Measurements from ENCODE around the gene MSH3.
"Not testable (repeated sequence)": the region's sequence is repeated elsewhere in the genome, so short reads cannot be mapped to it uniquely, and the experiment has no call there.

The MSH3 gene

GRCh38 chr5:80798633-80799032, 144.2 kb downstream of the MSH3 start:
- Histone ChIP-seq H3K36me3 (ENCODE audit: insufficient read depth, low read length) (peaks cover 24% of the 10 kb centered on the region), H3K9me3 (ENCODE audit: low read length) (peaks cover 2% of the 10 kb centered on the region), H3K27me3 (ENCODE audit: insufficient read depth, low read length) (no peaks in the 10 kb centered on the region)

DNA sequence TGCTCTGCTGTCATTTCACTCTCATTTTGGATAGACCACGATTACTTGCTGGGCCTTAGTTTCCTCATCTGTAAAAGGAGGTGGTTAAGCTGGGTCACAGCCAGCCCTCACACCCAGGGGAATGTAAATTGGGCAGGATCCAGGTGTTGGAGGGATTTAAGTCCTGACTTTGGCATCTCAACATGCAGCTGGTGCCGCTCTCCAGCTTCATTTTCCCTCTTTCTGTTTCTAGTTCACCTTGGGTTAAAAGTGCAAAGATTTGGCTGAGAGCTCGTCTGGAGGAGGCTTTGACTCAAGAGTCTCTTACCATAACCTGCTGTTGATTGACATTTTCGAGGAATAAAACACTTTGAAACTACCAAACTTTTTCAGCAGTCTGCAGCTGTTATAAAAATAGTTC, 144.6 kb downstream of the MSH3 start:
- H3K4me1 ChIP-seq (ENCODE audit: insufficient read depth, low read length): no peaks in the 10 kb centered on the region
- H3K27me3 ChIP-seq (ENCODE audit: insufficient read depth, low read length): no peaks in the 10 kb centered on the region
- H3K9me3 ChIP-seq (ENCODE audit: low read length): peaks cover 2% of the 10 kb centered on the region
- peaks cover 20% of the 10 kb centered on the region for H3K36me3 ChIP-seq (ENCODE audit: insufficient read depth, low read length)
- no peak overlapping the region for H3K4me3 ChIP-seq (ENCODE audit: low read length)
- H2AFZ ChIP-seq (ENCODE audit: low read depth, low read length): no peak overlapping the region

More at GRCh38 chr5:80798633-80799032, 144.2 kb downstream of the MSH3 start:
- H3K4me3 ChIP-seq (ENCODE audit: low read length): no peak overlapping the region
- no peaks in the 10 kb centered on the region for H3K4me1 ChIP-seq (ENCODE audit: insufficient read depth, low read length)
- H2AFZ ChIP-seq (ENCODE audit: low read depth, low read length): no peak overlapping the region

DNA sequence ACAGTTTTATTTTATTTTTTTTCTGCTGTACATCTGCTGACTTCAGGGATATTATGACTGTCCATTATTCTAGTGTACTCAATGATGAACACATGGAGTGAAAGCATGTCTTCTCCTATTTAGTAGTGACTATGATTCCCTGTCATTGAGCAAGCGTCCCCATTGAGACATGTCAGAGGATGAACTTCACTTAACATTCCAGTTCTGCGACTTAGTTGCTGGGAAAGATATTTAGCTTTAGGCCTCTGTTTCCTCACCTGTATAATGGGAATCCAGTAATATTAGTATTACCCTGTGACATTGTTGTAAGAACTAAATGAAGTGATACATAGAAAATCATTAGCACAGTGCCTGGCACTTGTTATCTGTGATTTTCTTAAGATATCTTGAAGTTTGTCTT, 145.1 kb downstream of the MSH3 start:
- Histone ChIP-seq H3K4me3 (ENCODE audit: low read length) (no peak overlapping the region), H2AFZ (ENCODE audit: low read depth, low read length) (no peak overlapping the region)

GRCh38 chr5:80804332-80804731, 149.9 kb downstream of the MSH3 start:
- no peak overlapping the region for H3K4me3 ChIP-seq (ENCODE audit: low read length)
- H3K36me3 ChIP-seq (ENCODE audit: insufficient read depth, low read length): no peaks in the 10 kb centered on the region
- H2AFZ ChIP-seq (ENCODE audit: low read depth, low read length): no peak overlapping the region
- peaks cover 1% of the 10 kb centered on the region for H3K9me3 ChIP-seq (ENCODE audit: low read length)
- no peaks in the 10 kb centered on the region for H3K4me1 ChIP-seq (ENCODE audit: insufficient read depth, low read length)
- no peaks in the 10 kb centered on the region for H3K27me3 ChIP-seq (ENCODE audit: insufficient read depth, low read length)

More for the DNA sequence above, 145.1 kb downstream of the MSH3 start:
- no peaks in the 10 kb centered on the region for H3K27me3 ChIP-seq (ENCODE audit: insufficient read depth, low read length)
- peaks cover 18% of the 10 kb centered on the region for H3K36me3 ChIP-seq (ENCODE audit: insufficient read depth, low read length)
- peaks cover 3% of the 10 kb centered on the region for H3K9me3 ChIP-seq (ENCODE audit: low read length)
- no peaks in the 10 kb centered on the region for H3K4me1 ChIP-seq (ENCODE audit: insufficient read depth, low read length)

DNA sequence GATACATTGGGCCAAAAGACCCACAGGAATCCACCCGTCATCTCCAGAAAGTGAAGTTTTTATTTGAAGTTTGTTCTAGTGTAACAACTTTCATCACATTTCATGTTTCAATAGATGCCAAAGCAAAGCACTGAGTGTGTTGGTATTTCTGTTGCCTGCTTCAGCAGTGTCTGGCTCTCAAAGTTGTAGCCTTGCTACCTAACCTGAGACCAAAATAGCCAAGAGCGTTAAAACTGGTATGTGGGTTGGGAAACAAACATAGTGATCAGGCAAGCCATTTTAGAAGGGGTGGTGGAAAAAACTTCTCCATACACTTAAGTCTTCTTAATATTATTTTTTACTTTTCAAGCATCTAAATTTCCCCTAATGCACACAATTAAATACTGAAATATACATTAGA, 150.6 kb downstream of the MSH3 start:
- Histone ChIP-seq H3K36me3 (ENCODE audit: insufficient read depth, low read length) (no peaks in the 10 kb centered on the region), H3K9me3 (ENCODE audit: low read length) (peaks cover 1% of the 10 kb centered on the region), H3K4me1 (ENCODE audit: insufficient read depth, low read length) (no peaks in the 10 kb centered on the region), H2AFZ (ENCODE audit: low read depth, low read length) (no peak overlapping the region), H3K4me3 (ENCODE audit: low read length) (no peak overlapping the region), H3K27me3 (ENCODE audit: insufficient read depth, low read length) (no peaks in the 10 kb centered on the region)

GRCh38 chr5:80806929-80807328, 152.5 kb downstream of the MSH3 start:
- H3K9me3 ChIP-seq (ENCODE audit: low read length): peaks cover 1% of the 10 kb centered on the region
- H2AFZ ChIP-seq (ENCODE audit: low read depth, low read length): no peak overlapping the region

DNA sequence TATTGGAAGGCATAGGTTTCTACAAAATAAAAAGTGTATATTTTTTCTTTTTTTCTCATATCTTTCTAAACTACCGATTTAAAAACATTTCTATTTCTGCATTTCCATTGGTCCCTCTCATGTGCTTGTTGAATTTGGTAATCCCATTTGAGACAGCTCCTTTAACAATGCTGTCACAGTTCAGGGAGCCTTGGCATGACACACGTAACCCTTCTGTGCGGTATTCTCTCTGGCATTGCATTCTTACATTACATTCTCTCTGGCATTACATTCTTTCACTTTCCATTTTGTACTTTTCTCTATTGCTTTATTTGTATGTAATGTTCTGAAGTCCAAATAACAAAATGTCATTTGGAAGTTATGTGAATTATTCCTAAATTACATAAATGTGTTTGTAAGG, 155.0 kb downstream of the MSH3 start:
- H3K4me1 ChIP-seq (ENCODE audit: insufficient read depth, low read length): no peaks in the 10 kb centered on the region
- peaks cover 12% of the 10 kb centered on the region for H3K36me3 ChIP-seq (ENCODE audit: insufficient read depth, low read length)
- no peak overlapping the region for H3K4me3 ChIP-seq (ENCODE audit: low read length)
- no peaks in the 10 kb centered on the region for H3K27me3 ChIP-seq (ENCODE audit: insufficient read depth, low read length)
- H2AFZ ChIP-seq (ENCODE audit: low read depth, low read length): no peak overlapping the region
- peaks cover 1% of the 10 kb centered on the region for H3K9me3 ChIP-seq (ENCODE audit: low read length)

More at GRCh38 chr5:80806929-80807328, 152.5 kb downstream of the MSH3 start:
- Histone ChIP-seq H3K27me3 (ENCODE audit: insufficient read depth, low read length) (no peaks in the 10 kb centered on the region), H3K4me1 (ENCODE audit: insufficient read depth, low read length) (no peaks in the 10 kb centered on the region), H3K36me3 (ENCODE audit: insufficient read depth, low read length) (no peaks in the 10 kb centered on the region), H3K4me3 (ENCODE audit: low read length) (no peak overlapping the region)

- H3K4me3 ChIP-seq (ENCODE audit: low read length): no peak overlapping the region
These were observed 156.0 kb downstream of the MSH3 start for GRCh38 chr5:80810425-80810824.

DNA sequence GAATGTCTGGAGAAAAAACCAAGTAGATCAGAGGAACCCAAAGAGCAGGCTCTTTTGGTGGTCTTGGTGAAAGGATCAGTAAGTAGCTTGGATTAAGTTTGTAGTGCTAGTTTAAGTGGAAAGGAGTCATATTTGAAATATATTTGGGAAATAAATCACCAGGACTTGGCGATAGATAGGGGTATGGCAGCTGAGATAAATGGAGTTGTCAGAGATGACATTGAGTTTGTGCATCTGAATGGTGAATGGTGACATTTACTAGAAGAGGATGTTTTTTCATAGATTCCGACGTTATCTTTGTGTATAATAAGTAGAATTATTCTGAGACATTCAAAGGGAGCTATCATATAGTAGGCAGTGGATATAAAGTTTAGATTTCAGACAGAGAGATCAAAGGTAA, 162.1 kb downstream of the MSH3 start:
- H2AFZ ChIP-seq (ENCODE audit: low read depth, low read length): no peak overlapping the region
- no peaks in the 10 kb centered on the region for H3K27me3 ChIP-seq (ENCODE audit: insufficient read depth, low read length)
- H3K4me3 ChIP-seq (ENCODE audit: low read length): no peak overlapping the region
- H3K9me3 ChIP-seq (ENCODE audit: low read length): no peaks in the 10 kb centered on the region
- H3K4me1 ChIP-seq (ENCODE audit: insufficient read depth, low read length): no peaks in the 10 kb centered on the region
- peaks cover 17% of the 10 kb centered on the region for H3K36me3 ChIP-seq (ENCODE audit: insufficient read depth, low read length)

More at GRCh38 chr5:80810425-80810824, 156.0 kb downstream of the MSH3 start:
- H3K27me3 ChIP-seq (ENCODE audit: insufficient read depth, low read length): no peaks in the 10 kb centered on the region
- H2AFZ ChIP-seq (ENCODE audit: low read depth, low read length): no peak overlapping the region
- H3K9me3 ChIP-seq (ENCODE audit: low read length): no peaks in the 10 kb centered on the region
- H3K4me1 ChIP-seq (ENCODE audit: insufficient read depth, low read length): no peaks in the 10 kb centered on the region
- peaks cover 17% of the 10 kb centered on the region for H3K36me3 ChIP-seq (ENCODE audit: insufficient read depth, low read length)

DNA sequence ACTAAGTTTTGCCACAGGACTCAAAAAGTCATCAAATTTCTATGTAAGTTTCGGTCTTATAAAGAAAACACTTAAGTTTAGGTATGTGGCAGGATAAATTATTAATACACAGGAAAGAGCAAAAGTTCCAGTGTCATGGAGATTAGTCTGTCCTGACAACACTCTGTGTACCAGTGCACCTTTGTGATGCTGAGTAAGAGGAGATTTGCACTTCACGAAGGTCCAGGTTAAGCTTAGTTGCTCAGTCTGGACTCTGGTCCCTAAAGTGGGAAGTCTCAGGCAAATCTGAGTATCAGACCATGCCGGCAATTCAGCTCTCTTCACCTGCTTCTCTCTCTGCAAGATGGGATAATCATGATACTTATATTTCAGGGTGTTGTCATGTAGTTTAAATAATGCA, 166.2 kb downstream of the MSH3 start:
- Histone ChIP-seq H3K4me1 (ENCODE audit: insufficient read depth, low read length) (no peaks in the 10 kb centered on the region), H2AFZ (ENCODE audit: low read depth, low read length) (no peak overlapping the region), H3K4me3 (ENCODE audit: low read length) (no peak overlapping the region), H3K27me3 (ENCODE audit: insufficient read depth, low read length) (no peaks in the 10 kb centered on the region), H3K9me3 (ENCODE audit: low read length) (peaks cover 9% of the 10 kb centered on the region), H3K36me3 (ENCODE audit: insufficient read depth, low read length) (no peaks in the 10 kb centered on the region)

- Histone ChIP-seq H3K27me3 (ENCODE audit: insufficient read depth, low read length) (no peaks in the 10 kb centered on the region), H2AFZ (ENCODE audit: low read depth, low read length) (no peak overlapping the region), H3K4me3 (ENCODE audit: low read length) (no peak overlapping the region), H3K4me1 (ENCODE audit: insufficient read depth, low read length) (no peaks in the 10 kb centered on the region), H3K36me3 (ENCODE audit: insufficient read depth, low read length) (no peaks in the 10 kb centered on the region), H3K9me3 (ENCODE audit: low read length) (peaks cover 9% of the 10 kb centered on the region)
These were observed 168.2 kb downstream of the MSH3 start for GRCh38 chr5:80822640-80823039.

DNA sequence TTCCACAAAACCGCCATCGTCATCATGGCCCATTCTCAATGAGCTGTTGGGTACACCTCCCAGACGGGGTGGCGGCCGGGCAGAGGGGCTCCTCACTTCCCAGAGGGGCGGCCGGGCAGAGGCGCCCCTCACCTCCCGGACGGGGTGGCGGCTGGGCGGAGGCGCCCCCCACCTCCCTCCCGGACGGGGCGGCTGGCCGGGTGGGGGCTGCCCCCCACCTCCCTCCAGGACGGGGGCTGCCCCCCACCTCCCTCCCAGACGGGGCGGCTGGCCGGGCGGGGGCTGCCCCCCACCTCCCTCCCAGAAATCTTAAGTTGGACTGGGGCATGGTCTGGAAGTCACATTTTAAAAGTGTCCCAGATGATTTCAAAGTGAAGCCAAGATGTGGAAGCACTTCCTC, 169.7 kb downstream of the MSH3 start:
- H3K36me3 ChIP-seq (ENCODE audit: insufficient read depth, low read length); H3K27me3 ChIP-seq (ENCODE audit: insufficient read depth, low read length); H2AFZ ChIP-seq (ENCODE audit: low read depth, low read length); H3K4me1 ChIP-seq (ENCODE audit: insufficient read depth, low read length); H3K4me3 ChIP-seq (ENCODE audit: low read length): not testable (repeated sequence)
- H3K9me3 ChIP-seq (ENCODE audit: low read length): peaks cover 17% of the 10 kb centered on the region

DNA sequence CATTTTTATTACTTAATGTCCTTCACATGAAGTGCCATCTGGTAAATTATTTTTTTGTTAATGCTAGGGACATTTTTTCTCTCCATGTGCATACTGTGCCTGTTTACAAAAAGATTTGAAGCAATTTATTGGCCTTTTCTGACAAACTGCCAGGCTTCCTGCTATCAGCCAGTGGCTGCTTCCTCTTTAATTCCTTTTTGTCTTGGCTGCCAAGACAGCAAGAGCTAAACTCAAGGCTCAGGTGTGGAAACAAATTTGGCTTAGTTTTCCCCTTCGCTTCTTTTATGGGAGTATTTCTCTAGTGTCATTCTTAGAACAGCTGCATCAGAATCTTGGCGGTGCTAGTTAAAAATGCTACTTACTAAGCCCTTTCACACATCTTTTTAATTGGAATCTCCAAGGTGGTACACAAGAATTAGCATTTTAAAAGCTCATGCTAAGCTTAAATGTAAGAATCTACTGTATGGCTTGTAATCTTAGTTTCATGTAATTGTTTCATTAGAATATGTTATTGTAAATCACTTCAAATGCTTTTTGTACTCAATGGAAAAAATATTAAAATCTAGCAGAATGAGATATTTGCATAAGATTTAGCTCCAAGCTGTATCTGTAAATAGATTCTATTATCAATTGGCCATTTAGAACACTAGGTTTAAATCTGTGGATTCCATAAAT, 171.5 kb downstream of the MSH3 start:
- Histone ChIP-seq H3K4me3 (ENCODE audit: low read length) (no peak overlapping the region), H3K9me3 (ENCODE audit: low read length) (peaks cover 17% of the 10 kb centered on the region), H3K4me1 (ENCODE audit: insufficient read depth, low read length) (no peaks in the 10 kb centered on the region), H3K36me3 (ENCODE audit: insufficient read depth, low read length) (no peaks in the 10 kb centered on the region), H2AFZ (ENCODE audit: low read depth, low read length) (no peak overlapping the region), H3K27me3 (ENCODE audit: insufficient read depth, low read length) (no peaks in the 10 kb centered on the region)

DNA sequence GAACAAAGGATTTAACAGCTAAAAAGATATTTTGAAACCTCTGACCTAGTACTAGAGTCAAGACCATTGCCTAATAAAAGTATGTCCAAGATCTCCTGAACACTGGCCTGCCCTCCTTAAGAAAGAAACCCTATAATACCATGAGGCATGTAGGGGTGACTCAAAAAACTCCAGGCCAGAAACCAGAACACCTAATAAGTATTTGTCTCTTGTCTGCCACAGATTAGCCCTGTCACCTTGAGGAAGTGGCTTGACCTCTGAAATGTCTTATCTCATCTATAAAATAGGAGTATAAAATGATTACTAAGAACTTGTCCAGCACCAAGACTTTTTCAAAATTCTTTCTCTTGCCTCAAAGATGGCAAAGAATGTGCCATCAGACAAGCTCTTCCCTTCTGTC, 180.3 kb downstream of the MSH3 start:
- Histone ChIP-seq H3K27me3 (ENCODE audit: insufficient read depth, low read length) (no peaks in the 10 kb centered on the region), H2AFZ (ENCODE audit: low read depth, low read length) (no peak overlapping the region), H3K36me3 (ENCODE audit: insufficient read depth, low read length) (no peaks in the 10 kb centered on the region), H3K4me3 (ENCODE audit: low read length) (no peak overlapping the region), H3K9me3 (ENCODE audit: low read length) (no peaks in the 10 kb centered on the region), H3K4me1 (ENCODE audit: insufficient read depth, low read length) (no peaks in the 10 kb centered on the region)
